Measurements from ENCODE around the gene NBEA. TPM values are rescaled to one million over a fixed set of nuclear protein-coding genes. Genes with fewer than 3 reads are reported as not detected.

Gene NBEA
- total RNA-seq, 1 donor from 2014 or later = 3.9 TPM

GRCh38 chr13:35530581-35530980, 588.5 kb downstream of the NBEA start:
- no peaks in the 10 kb centered on the region for H3K36me3 Mint-ChIP-seq (ENCODE audit: low read depth)
- DNase-seq (no peak), ATAC-seq (ENCODE audit: low read depth) (no peak)
- ChIA-PET CTCF (no interaction called here), POLR2A (interaction anchor here (0.5 kb wide), 1 partner anchor 18 kb away, joined by 3 read pairs; no protein-coding TSS in a partner anchor)
- intact Hi-C loops (cut with micrococcal nuclease) = no loop called here
- H3K4me1 Mint-ChIP-seq = no peaks in the 10 kb centered on the region
- no peak overlapping the region for H3K4me3 Mint-ChIP-seq
- no peak overlapping the region for H3K27ac Mint-ChIP-seq
- no peaks in the 10 kb centered on the region for H3K27me3 Mint-ChIP-seq
- TF ChIP-seq CTCF (IDR thresholded peaks at IDR 0.05) = no peak
- H3K9me3 Mint-ChIP-seq = no peaks in the 10 kb centered on the region

- no peak for TF ChIP-seq CTCF (IDR thresholded peaks at IDR 0.05)
- ChIA-PET POLR2A (no interaction called here), CTCF (no interaction called here)
Measured at GRCh38 chr13:35531526-35531925, 589.5 kb downstream of the NBEA start.

GRCh38 chr13:35534343-35534742, 592.3 kb downstream of the NBEA start:
- DNase-seq (no peak), ATAC-seq (ENCODE audit: low read depth) (no peak)
- no peak overlapping the region for H3K4me3 Mint-ChIP-seq
- no peaks in the 10 kb centered on the region for H3K4me1 Mint-ChIP-seq
- TF ChIP-seq CTCF (IDR thresholded peaks at IDR 0.05) = no peak
- no peaks in the 10 kb centered on the region for H3K27me3 Mint-ChIP-seq
- ChIA-PET CTCF (no interaction called here), POLR2A (no interaction called here)
- no peak overlapping the region for H3K27ac Mint-ChIP-seq
- H3K36me3 Mint-ChIP-seq (ENCODE audit: low read depth) = no peaks in the 10 kb centered on the region
- H3K9me3 Mint-ChIP-seq = no peaks in the 10 kb centered on the region
- intact Hi-C loops (cut with micrococcal nuclease) = no loop called here

More at GRCh38 chr13:35531526-35531925, 589.5 kb downstream of the NBEA start:
- no peak overlapping the region for H3K27ac Mint-ChIP-seq
- no peaks in the 10 kb centered on the region for H3K9me3 Mint-ChIP-seq
- no peaks in the 10 kb centered on the region for H3K4me1 Mint-ChIP-seq
- H3K4me3 Mint-ChIP-seq = no peak overlapping the region
- H3K27me3 Mint-ChIP-seq = no peaks in the 10 kb centered on the region
- no peak for ATAC-seq (ENCODE audit: low read depth)
- intact Hi-C loops (cut with micrococcal nuclease) = no loop called here
- DNase-seq = no peak
- H3K36me3 Mint-ChIP-seq (ENCODE audit: low read depth) = no peaks in the 10 kb centered on the region

GRCh38 chr13:35548790-35549189, 606.7 kb downstream of the NBEA start:
- no peak for TF ChIP-seq CTCF (IDR thresholded peaks at IDR 0.05)
- H3K36me3 Mint-ChIP-seq (ENCODE audit: low read depth) = no peaks in the 10 kb centered on the region
- no peak for ATAC-seq (ENCODE audit: low read depth)
- ChIA-PET CTCF (no interaction called here), POLR2A (no interaction called here)
- H3K4me1 Mint-ChIP-seq = no peaks in the 10 kb centered on the region
- H3K27me3 Mint-ChIP-seq = no peaks in the 10 kb centered on the region
- no peak overlapping the region for H3K4me3 Mint-ChIP-seq
- H3K27ac Mint-ChIP-seq = no peak overlapping the region
- no peaks in the 10 kb centered on the region for H3K9me3 Mint-ChIP-seq
- no peak for DNase-seq
- intact Hi-C loops (cut with micrococcal nuclease) = no loop called here

- no peak overlapping the region for H3K27ac Mint-ChIP-seq
- ChIA-PET POLR2A (no interaction called here), CTCF (no interaction called here)
- intact Hi-C loops (cut with micrococcal nuclease) = no loop called here
- no peak overlapping the region for H3K4me3 Mint-ChIP-seq
- no peak for TF ChIP-seq CTCF (IDR thresholded peaks at IDR 0.05)
- DNase-seq (no peak), ATAC-seq (ENCODE audit: low read depth) (no peak)
- no peaks in the 10 kb centered on the region for H3K4me1 Mint-ChIP-seq
- H3K9me3 Mint-ChIP-seq = no peaks in the 10 kb centered on the region
- H3K36me3 Mint-ChIP-seq (ENCODE audit: low read depth) = no peaks in the 10 kb centered on the region
- H3K27me3 Mint-ChIP-seq = no peaks in the 10 kb centered on the region
Measured at GRCh38 chr13:35549481-35549880, 607.4 kb downstream of the NBEA start.

All from activated B cell treated with CpG ODN at 0.5 μM for 24 hours (primary cell).